Liver (tissue), 9 donors: Measurements from ENCODE around the gene C2orf74. TPM values are rescaled to one million over a fixed set of nuclear protein-coding genes. Genes with fewer than 3 reads are reported as not detected.

Experiments
- DNase-seq: peaks from one replicate; pipeline ENCODE4 v3.0.0-alpha.2; 2017; ENCODE audit warnings: low spot score
- H3K27ac ChIP-seq, 2 donors: one replicate each; pipeline ENCODE4 v1.7.0; 2013; ENCODE audit warnings: inconsistent platforms in 2 of 2, low read length in 2 of 2, control low read depth in 1 of 2, low read depth in 1 of 2, mild to moderate bottlenecking in 1 of 2
- H3K27me3 ChIP-seq, 4 donors: one replicate each; pipeline versions ENCODE4 v1.6.1 to v1.7.0; 2013; ENCODE audit warnings: low read length in 3 of 4, inconsistent platforms in 1 of 4, mild to moderate bottlenecking in 1 of 4, moderate library complexity in 1 of 4; ENCODE audit not compliant: control insufficient read depth in 4 of 4, insufficient read depth in 4 of 4
- H3K36me3 ChIP-seq, 4 donors: one replicate each; pipeline versions ENCODE4 v1.6.1 to v1.7.0; 2013; ENCODE audit warnings: low read length in 3 of 4, mild to moderate bottlenecking in 3 of 4, low read depth in 1 of 4, moderate library complexity in 1 of 4; ENCODE audit not compliant: control insufficient read depth in 4 of 4, insufficient read depth in 3 of 4
- H3K4me1 ChIP-seq, 4 donors: one replicate each; pipeline versions ENCODE4 v1.6.1 to v1.7.0; 2013; ENCODE audit warnings: low read length in 3 of 4, mild to moderate bottlenecking in 3 of 4, moderate library complexity in 1 of 4; ENCODE audit not compliant: control insufficient read depth in 4 of 4, insufficient read depth in 4 of 4
- H3K4me3 ChIP-seq, 3 donors: one replicate each; pipeline versions ENCODE4 v1.6.1 to v1.7.0; 2013; ENCODE audit warnings: low read length in 3 of 3, control low read depth in 1 of 3, low read depth in 1 of 3, mild to moderate bottlenecking in 1 of 3
- H3K9ac ChIP-seq, 2 donors: one replicate each; pipeline ENCODE4 v1.7.0; 2013; ENCODE audit warnings: low read length in 2 of 2, mild to moderate bottlenecking in 2 of 2, moderate library complexity in 2 of 2, control low read depth in 1 of 2, low read depth in 1 of 2
- H3K9me3 ChIP-seq, 4 donors: one replicate each; pipeline versions ENCODE4 v1.6.1 to v1.7.0; 2013; ENCODE audit warnings: low read length in 3 of 4; ENCODE audit not compliant: control insufficient read depth in 4 of 4
- ATF3 ChIP-seq: IDR thresholded peaks from 2 replicates; pipeline ENCODE4 v1.6.1; 2016; ENCODE audit warnings: antibody characterized with exemption
- CTCF ChIP-seq: fragments of 150-350 bp; IDR thresholded peaks from 2 replicates; pipeline ENCODE4 v1.5.1; 2017; ENCODE audit warnings: improper control_type of control experiment, low read depth, low read length; ENCODE audit not compliant: missing input control
- EGR1 ChIP-seq, 2 donors: IDR thresholded peaks; 2 replicates each; pipeline ENCODE4 v1.6.1; 2016 to 2018; ENCODE audit warnings: antibody characterized with exemption in 2 of 2, low read depth in 2 of 2
- FOXA1 ChIP-seq: IDR thresholded peaks from 2 replicates; pipeline ENCODE4 v1.6.1; 2016; ENCODE audit warnings: antibody characterized with exemption
- FOXA2 ChIP-seq: IDR thresholded peaks from 2 replicates; pipeline ENCODE4 v1.6.1; 2016; ENCODE audit warnings: antibody characterized with exemption
- GABPA ChIP-seq, 2 donors: IDR thresholded peaks in 1 of 2; conservative IDR thresholded peaks in 1 of 2; 2 replicates each; pipeline ENCODE4 v1.6.1; 2016; ENCODE audit warnings: antibody characterized with exemption in 2 of 2, mild to moderate bottlenecking in 1 of 2, moderate library complexity in 1 of 2
- HNF4A ChIP-seq, 2 donors: conservative IDR thresholded peaks; 2 replicates each; pipeline ENCODE4 v1.6.1; 2016; ENCODE audit warnings: antibody characterized with exemption in 2 of 2, mild to moderate bottlenecking in 2 of 2
- JUND ChIP-seq, 2 donors: IDR thresholded peaks; 2 replicates each; pipeline ENCODE4 v1.6.1; 2016; ENCODE audit warnings: antibody characterized with exemption in 2 of 2
- MAX ChIP-seq: IDR thresholded peaks from 2 replicates; pipeline ENCODE4 v1.6.1; 2016; ENCODE audit warnings: antibody characterized with exemption
- NR2F2 ChIP-seq: IDR thresholded peaks from 2 replicates; pipeline ENCODE4 v1.6.1; 2016; ENCODE audit warnings: antibody characterized with exemption
- RAD21 ChIP-seq, 2 donors: IDR thresholded peaks; 2 replicates each; pipeline ENCODE4 v1.6.1; 2016; ENCODE audit warnings: antibody characterized with exemption in 2 of 2, mild to moderate bottlenecking in 2 of 2
- REST ChIP-seq: IDR thresholded peaks from 2 replicates; pipeline ENCODE4 v1.6.1; 2016; ENCODE audit warnings: antibody characterized with exemption, mild to moderate bottlenecking
- RXRA ChIP-seq, 2 donors: IDR thresholded peaks; 2 replicates each; pipeline ENCODE4 v1.6.1; 2017 to 2018; ENCODE audit warnings: antibody characterized with exemption in 2 of 2, mild to moderate bottlenecking in 1 of 2
- SP1 ChIP-seq: IDR thresholded peaks from 2 replicates; pipeline ENCODE4 v1.6.1; 2018; ENCODE audit warnings: antibody characterized with exemption, mild to moderate bottlenecking
- TAF1 ChIP-seq: conservative IDR thresholded peaks from 2 replicates; pipeline ENCODE4 v1.6.1; 2016; ENCODE audit warnings: antibody characterized with exemption, mild to moderate bottlenecking
- YY1 ChIP-seq: IDR thresholded peaks from 2 replicates; pipeline ENCODE4 v1.6.1; 2016; ENCODE audit warnings: antibody characterized with exemption, mild to moderate bottlenecking
- ZBTB33 ChIP-seq: IDR thresholded peaks from 2 replicates; pipeline ENCODE4 v1.6.1; 2016; ENCODE audit warnings: antibody characterized with exemption
- WGBS: extraction: QIAGEN DNeasy Blood & Tissue Kit; methylation state at CpG from one replicate; pipeline ENCODE4 v1.1.7; 2013; 5-methylcytosine and 5-hydroxymethylcytosine counted together
- polyA plus RNA-seq, 2 donors: library from polyadenylated mRNA; stranded (reverse) in 1 of 2; unstranded in 1 of 2; fragments of 200-250 nt in 1 of 2; fragments of >200 nt in 1 of 2; fragmentation: Nextera tagmentation in 1 of 2; extraction: Ambion mirVana in 1 of 2; gene quantifications; one replicate each; pipeline versions ENCODE4 v1.2.1 to v1.2.3, GENCODE V29; 2013 to 2015
- total RNA-seq, 2 donors: library from RNA; depleted of rRNA; stranded (reverse); fragments of >200 nt; gene quantifications; one replicate each; pipeline ENCODE4 v1.2.3, GENCODE V29; 2014
- donor health status: healthy.
- donor health status: healthy.
- donor health status: healthy.
- donor health status: healthy.
- donor health status: healthy.

C2orf74 gene
- total and polyA plus RNA-seq, 4 donors, result 3.5 to 23.3 (median 5.6) TPM

GRCh38 chr2:61116302-61116701 is 45.7 kb upstream of the C2orf74 start:
- Histone ChIP-seq H3K4me3 (no peak overlapping the region), H3K36me3 (peaks cover 0 to 4% (median 0%) of the 10 kb centered on the region in 4 donors), H3K27me3 (no peaks in the 10 kb centered on the region), H3K9ac (no peak overlapping the region), H3K9me3 (peaks cover 0 to 6% (median 0%) of the 10 kb centered on the region in 4 donors), H3K4me1 (no peaks in the 10 kb centered on the region), H3K27ac (no peak overlapping the region)
- 97% methylated on average over 2 of the region's 2 CpGs for WGBS
- no peak for DNase-seq
- TF ChIP-seq FOXA1, result no peak

GRCh38 chr2:61117534-61117933 is 44.5 kb upstream of the C2orf74 start:
- DNase-seq, result no peak
- no peaks in the 10 kb centered on the region for H3K27me3 ChIP-seq
- H3K4me3 ChIP-seq, result no peak overlapping the region
- H3K27ac ChIP-seq, result no peak overlapping the region
- H3K9me3 ChIP-seq, result peaks cover 0 to 6% (median 0%) of the 10 kb centered on the region in 4 donors
- no peak overlapping the region for H3K9ac ChIP-seq
- H3K36me3 ChIP-seq, result peaks cover 0 to 4% (median 0%) of the 10 kb centered on the region in 4 donors
- 93% methylated on average over 1 of the region's 1 CpG for WGBS
- TF ChIP-seq HNF4A (conservative IDR thresholded peaks at IDR 0.05), result no peak
- TF ChIP-seq CTCF, result no peak
- TF ChIP-seq ZBTB33, result no peak
- no peak for TF ChIP-seq FOXA2
- no peak for TF ChIP-seq REST
- TF ChIP-seq NR2F2, result no peak
- TF ChIP-seq ATF3, result no peak
- no peak for TF ChIP-seq RAD21 (IDR thresholded peaks at IDR 0.05)
- TF ChIP-seq TAF1, result no peak
- no peak for TF ChIP-seq FOXA1
- no peak for TF ChIP-seq MAX
- no peak for TF ChIP-seq YY1
- no peak for TF ChIP-seq RXRA (IDR thresholded peaks at IDR 0.05)
- TF ChIP-seq SP1, result no peak
- TF ChIP-seq GABPA (IDR thresholded peaks at IDR 0.05 in 1 of 2, conservative IDR thresholded peaks at IDR 0.05 in 1 of 2), result no peak
- TF ChIP-seq EGR1 (IDR thresholded peaks at IDR 0.05; ENCODE audit: low read depth in 2 of 2), result no peak
- no peak for TF ChIP-seq JUND (IDR thresholded peaks at IDR 0.05)
- no peaks in the 10 kb centered on the region for H3K4me1 ChIP-seq
